Liver (tissue), 9 donors: ENCODE results near the gene FAM78A. TPM values are rescaled to one million over a fixed set of nuclear protein-coding genes. Genes with fewer than 3 reads are reported as not detected.

Experiments used
- DNase-seq: peaks from one replicate; pipeline ENCODE4 v3.0.0-alpha.2; 2017; ENCODE audit warnings: low spot score
- H3K27ac ChIP-seq, 2 donors: one replicate each; pipeline ENCODE4 v1.7.0; 2013; ENCODE audit warnings: inconsistent platforms in 2 of 2, low read length in 2 of 2, control low read depth in 1 of 2, low read depth in 1 of 2, mild to moderate bottlenecking in 1 of 2
- H3K27me3 ChIP-seq, 4 donors: one replicate each; pipeline versions ENCODE4 v1.6.1 to v1.7.0; 2013; ENCODE audit warnings: low read length in 3 of 4, inconsistent platforms in 1 of 4, mild to moderate bottlenecking in 1 of 4, moderate library complexity in 1 of 4; ENCODE audit not compliant: control insufficient read depth in 4 of 4, insufficient read depth in 4 of 4
- H3K36me3 ChIP-seq, 4 donors: one replicate each; pipeline versions ENCODE4 v1.6.1 to v1.7.0; 2013; ENCODE audit warnings: low read length in 3 of 4, mild to moderate bottlenecking in 3 of 4, low read depth in 1 of 4, moderate library complexity in 1 of 4; ENCODE audit not compliant: control insufficient read depth in 4 of 4, insufficient read depth in 3 of 4
- H3K4me1 ChIP-seq, 4 donors: one replicate each; pipeline versions ENCODE4 v1.6.1 to v1.7.0; 2013; ENCODE audit warnings: low read length in 3 of 4, mild to moderate bottlenecking in 3 of 4, moderate library complexity in 1 of 4; ENCODE audit not compliant: control insufficient read depth in 4 of 4, insufficient read depth in 4 of 4
- H3K4me3 ChIP-seq, 3 donors: one replicate each; pipeline versions ENCODE4 v1.6.1 to v1.7.0; 2013; ENCODE audit warnings: low read length in 3 of 3, control low read depth in 1 of 3, low read depth in 1 of 3, mild to moderate bottlenecking in 1 of 3
- H3K9ac ChIP-seq, 2 donors: one replicate each; pipeline ENCODE4 v1.7.0; 2013; ENCODE audit warnings: low read length in 2 of 2, mild to moderate bottlenecking in 2 of 2, moderate library complexity in 2 of 2, control low read depth in 1 of 2, low read depth in 1 of 2
- H3K9me3 ChIP-seq, 4 donors: one replicate each; pipeline versions ENCODE4 v1.6.1 to v1.7.0; 2013; ENCODE audit warnings: low read length in 3 of 4; ENCODE audit not compliant: control insufficient read depth in 4 of 4
- ATF3 ChIP-seq: IDR thresholded peaks from 2 replicates; pipeline ENCODE4 v1.6.1; 2016; ENCODE audit warnings: antibody characterized with exemption
- CTCF ChIP-seq: fragments of 150-350 bp; IDR thresholded peaks from 2 replicates; pipeline ENCODE4 v1.5.1; 2017; ENCODE audit warnings: improper control_type of control experiment, low read depth, low read length; ENCODE audit not compliant: missing input control
- EGR1 ChIP-seq, 2 donors: IDR thresholded peaks; 2 replicates each; pipeline ENCODE4 v1.6.1; 2016 to 2018; ENCODE audit warnings: antibody characterized with exemption in 2 of 2, low read depth in 2 of 2
- FOXA1 ChIP-seq: IDR thresholded peaks from 2 replicates; pipeline ENCODE4 v1.6.1; 2016; ENCODE audit warnings: antibody characterized with exemption
- FOXA2 ChIP-seq: IDR thresholded peaks from 2 replicates; pipeline ENCODE4 v1.6.1; 2016; ENCODE audit warnings: antibody characterized with exemption
- GABPA ChIP-seq, 2 donors: IDR thresholded peaks in 1 of 2; conservative IDR thresholded peaks in 1 of 2; 2 replicates each; pipeline ENCODE4 v1.6.1; 2016; ENCODE audit warnings: antibody characterized with exemption in 2 of 2, mild to moderate bottlenecking in 1 of 2, moderate library complexity in 1 of 2
- HNF4A ChIP-seq, 2 donors: conservative IDR thresholded peaks; 2 replicates each; pipeline ENCODE4 v1.6.1; 2016; ENCODE audit warnings: antibody characterized with exemption in 2 of 2, mild to moderate bottlenecking in 2 of 2
- HNF4G ChIP-seq: IDR thresholded peaks from 2 replicates; pipeline ENCODE4 v1.6.1; 2016; ENCODE audit warnings: antibody characterized with exemption
- JUND ChIP-seq, 2 donors: IDR thresholded peaks; 2 replicates each; pipeline ENCODE4 v1.6.1; 2016; ENCODE audit warnings: antibody characterized with exemption in 2 of 2
- MAX ChIP-seq: IDR thresholded peaks from 2 replicates; pipeline ENCODE4 v1.6.1; 2016; ENCODE audit warnings: antibody characterized with exemption
- NR2F2 ChIP-seq: IDR thresholded peaks from 2 replicates; pipeline ENCODE4 v1.6.1; 2016; ENCODE audit warnings: antibody characterized with exemption
- RAD21 ChIP-seq, 2 donors: IDR thresholded peaks; 2 replicates each; pipeline ENCODE4 v1.6.1; 2016; ENCODE audit warnings: antibody characterized with exemption in 2 of 2, mild to moderate bottlenecking in 2 of 2
- RXRA ChIP-seq, 2 donors: IDR thresholded peaks; 2 replicates each; pipeline ENCODE4 v1.6.1; 2017 to 2018; ENCODE audit warnings: antibody characterized with exemption in 2 of 2, mild to moderate bottlenecking in 1 of 2
- SP1 ChIP-seq: IDR thresholded peaks from 2 replicates; pipeline ENCODE4 v1.6.1; 2018; ENCODE audit warnings: antibody characterized with exemption, mild to moderate bottlenecking
- TAF1 ChIP-seq: conservative IDR thresholded peaks from 2 replicates; pipeline ENCODE4 v1.6.1; 2016; ENCODE audit warnings: antibody characterized with exemption, mild to moderate bottlenecking
- YY1 ChIP-seq: IDR thresholded peaks from 2 replicates; pipeline ENCODE4 v1.6.1; 2016; ENCODE audit warnings: antibody characterized with exemption, mild to moderate bottlenecking
- WGBS: extraction: QIAGEN DNeasy Blood & Tissue Kit; methylation state at CpG from one replicate; pipeline ENCODE4 v1.1.7; 2013; 5-methylcytosine and 5-hydroxymethylcytosine counted together
- polyA plus RNA-seq, 2 donors: library from polyadenylated mRNA; stranded (reverse) in 1 of 2; unstranded in 1 of 2; fragments of 200-250 nt in 1 of 2; fragments of >200 nt in 1 of 2; fragmentation: Nextera tagmentation in 1 of 2; extraction: Ambion mirVana in 1 of 2; gene quantifications; one replicate each; pipeline versions ENCODE4 v1.2.1 to v1.2.3, GENCODE V29; 2013 to 2015
- total RNA-seq, 2 donors: library from RNA; depleted of rRNA; stranded (reverse); fragments of >200 nt; gene quantifications; one replicate each; pipeline ENCODE4 v1.2.3, GENCODE V29; 2014
- TF ChIP-seq, protein P1 (sequence below): IDR thresholded peaks from 2 replicates; pipeline ENCODE4 v1.6.1; 2016; ENCODE audit warnings: antibody characterized with exemption, mild to moderate bottlenecking
- TF ChIP-seq, protein P2 (sequence below): IDR thresholded peaks from 2 replicates; pipeline ENCODE4 v1.6.1; 2016; ENCODE audit warnings: antibody characterized with exemption
- donor health status: healthy.
- donor health status: healthy.
- donor health status: healthy.
- donor health status: healthy.
- donor health status: healthy.

The FAM78A gene
- total RNA-seq (1 to 10 TPM; 2.1 to 6.6 TPM), polyA plus RNA-seq (1 to 10 TPM in 1 of 2 donors, under 1 TPM in 1; 0.25 to 1.2 TPM)

GRCh38 chr9:131276094-131276888 is at the start of gene FAM78A:
FAM78A (minus strand) TSS chr9:131276510; CDS start chr9:131276179, 331 bp downstream.
- peaks cover 0 to 4% (median 0%) of the 10 kb centered on the region in 4 donors for H3K27me3 ChIP-seq

DNA sequence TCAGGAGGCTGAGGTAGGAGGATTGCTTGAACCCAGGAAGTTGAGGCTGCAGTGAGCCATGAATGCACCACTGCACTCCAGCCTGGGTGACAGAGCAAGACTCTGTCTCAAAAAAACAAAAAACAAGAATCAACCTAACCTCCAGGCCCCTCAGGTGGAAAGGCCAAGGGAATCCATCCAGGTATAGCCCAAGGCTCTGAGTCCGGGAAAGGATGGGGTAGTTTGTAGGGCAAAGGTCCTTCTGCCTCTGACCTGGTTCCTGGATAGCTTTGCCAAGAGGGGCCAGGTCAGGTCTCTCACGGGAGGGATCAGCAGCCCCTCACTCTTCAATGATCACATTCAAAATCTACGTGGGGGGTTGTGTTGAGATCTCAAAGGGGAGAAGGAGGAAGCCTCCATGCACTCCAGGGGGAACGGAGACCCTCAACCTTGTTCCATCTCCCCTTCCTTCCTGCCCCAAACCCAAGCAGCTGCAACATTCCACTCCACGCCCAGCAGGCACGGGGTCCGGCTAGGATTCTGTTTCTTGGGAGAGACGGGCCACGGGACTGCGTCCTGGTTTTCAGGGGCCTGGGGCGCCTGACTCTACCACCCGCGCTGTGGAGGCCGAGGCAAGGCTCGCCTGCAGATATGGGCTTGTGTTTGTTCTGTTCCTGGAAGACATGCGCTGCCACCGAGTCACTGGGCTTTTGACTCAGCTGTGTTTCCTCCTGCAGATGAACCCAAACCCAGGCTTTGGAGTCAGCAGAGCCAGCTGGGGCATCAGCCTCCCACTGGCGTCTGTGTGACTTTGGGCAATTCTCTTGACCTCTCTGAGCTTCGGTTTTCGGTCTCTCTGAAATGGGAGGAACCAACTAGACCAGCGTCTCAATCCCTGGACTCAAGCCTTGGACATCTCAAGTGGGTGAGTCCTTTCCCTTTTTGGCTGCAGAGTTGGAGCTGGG is 48.7 kb upstream of the FAM78A start:
- H3K4me1 ChIP-seq: no peaks in the 10 kb centered on the region
- H3K9ac ChIP-seq: no peak overlapping the region
- WGBS: 88% methylated on average over 21 of the region's 21 CpGs
- no peaks in the 10 kb centered on the region for H3K9me3 ChIP-seq
- no peak overlapping the region for H3K4me3 ChIP-seq
- DNase-seq: no peak
- no peak overlapping the region for H3K27ac ChIP-seq
- H3K27me3 ChIP-seq: no peaks in the 10 kb centered on the region
- TF ChIP-seq YY1 (no peak), FOXA2 (no peak), GABPA (IDR thresholded peaks at IDR 0.05 in 1 of 2, conservative IDR thresholded peaks at IDR 0.05 in 1 of 2) (no peak), HNF4A (conservative IDR thresholded peaks at IDR 0.05) (no peak), NR2F2 (no peak), ATF3 (no peak), MAX (no peak), FOXA1 (no peak), SP1 (no peak), EGR1 (IDR thresholded peaks at IDR 0.05; ENCODE audit: low read depth in 2 of 2) (no peak), TAF1 (no peak), JUND (IDR thresholded peaks at IDR 0.05) (no peak), CTCF (no peak), HNF4G (no peak), RXRA (IDR thresholded peaks at IDR 0.05) (no peak), RAD21 (IDR thresholded peaks at IDR 0.05) (no peak)
- TF ChIP-seq, protein P1, sequence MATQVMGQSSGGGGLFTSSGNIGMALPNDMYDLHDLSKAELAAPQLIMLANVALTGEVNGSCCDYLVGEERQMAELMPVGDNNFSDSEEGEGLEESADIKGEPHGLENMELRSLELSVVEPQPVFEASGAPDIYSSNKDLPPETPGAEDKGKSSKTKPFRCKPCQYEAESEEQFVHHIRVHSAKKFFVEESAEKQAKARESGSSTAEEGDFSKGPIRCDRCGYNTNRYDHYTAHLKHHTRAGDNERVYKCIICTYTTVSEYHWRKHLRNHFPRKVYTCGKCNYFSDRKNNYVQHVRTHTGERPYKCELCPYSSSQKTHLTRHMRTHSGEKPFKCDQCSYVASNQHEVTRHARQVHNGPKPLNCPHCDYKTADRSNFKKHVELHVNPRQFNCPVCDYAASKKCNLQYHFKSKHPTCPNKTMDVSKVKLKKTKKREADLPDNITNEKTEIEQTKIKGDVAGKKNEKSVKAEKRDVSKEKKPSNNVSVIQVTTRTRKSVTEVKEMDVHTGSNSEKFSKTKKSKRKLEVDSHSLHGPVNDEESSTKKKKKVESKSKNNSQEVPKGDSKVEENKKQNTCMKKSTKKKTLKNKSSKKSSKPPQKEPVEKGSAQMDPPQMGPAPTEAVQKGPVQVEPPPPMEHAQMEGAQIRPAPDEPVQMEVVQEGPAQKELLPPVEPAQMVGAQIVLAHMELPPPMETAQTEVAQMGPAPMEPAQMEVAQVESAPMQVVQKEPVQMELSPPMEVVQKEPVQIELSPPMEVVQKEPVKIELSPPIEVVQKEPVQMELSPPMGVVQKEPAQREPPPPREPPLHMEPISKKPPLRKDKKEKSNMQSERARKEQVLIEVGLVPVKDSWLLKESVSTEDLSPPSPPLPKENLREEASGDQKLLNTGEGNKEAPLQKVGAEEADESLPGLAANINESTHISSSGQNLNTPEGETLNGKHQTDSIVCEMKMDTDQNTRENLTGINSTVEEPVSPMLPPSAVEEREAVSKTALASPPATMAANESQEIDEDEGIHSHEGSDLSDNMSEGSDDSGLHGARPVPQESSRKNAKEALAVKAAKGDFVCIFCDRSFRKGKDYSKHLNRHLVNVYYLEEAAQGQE: no peak
- TF ChIP-seq, protein P2, sequence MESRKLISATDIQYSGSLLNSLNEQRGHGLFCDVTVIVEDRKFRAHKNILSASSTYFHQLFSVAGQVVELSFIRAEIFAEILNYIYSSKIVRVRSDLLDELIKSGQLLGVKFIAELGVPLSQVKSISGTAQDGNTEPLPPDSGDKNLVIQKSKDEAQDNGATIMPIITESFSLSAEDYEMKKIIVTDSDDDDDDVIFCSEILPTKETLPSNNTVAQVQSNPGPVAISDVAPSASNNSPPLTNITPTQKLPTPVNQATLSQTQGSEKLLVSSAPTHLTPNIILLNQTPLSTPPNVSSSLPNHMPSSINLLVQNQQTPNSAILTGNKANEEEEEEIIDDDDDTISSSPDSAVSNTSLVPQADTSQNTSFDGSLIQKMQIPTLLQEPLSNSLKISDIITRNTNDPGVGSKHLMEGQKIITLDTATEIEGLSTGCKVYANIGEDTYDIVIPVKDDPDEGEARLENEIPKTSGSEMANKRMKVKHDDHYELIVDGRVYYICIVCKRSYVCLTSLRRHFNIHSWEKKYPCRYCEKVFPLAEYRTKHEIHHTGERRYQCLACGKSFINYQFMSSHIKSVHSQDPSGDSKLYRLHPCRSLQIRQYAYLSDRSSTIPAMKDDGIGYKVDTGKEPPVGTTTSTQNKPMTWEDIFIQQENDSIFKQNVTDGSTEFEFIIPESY: no peak
- H3K36me3 ChIP-seq: no peaks in the 10 kb centered on the region

More at GRCh38 chr9:131276094-131276888, at the start of gene FAM78A:
- WGBS: 13% methylated on average over 76 of the region's 76 CpGs
- H3K4me3 ChIP-seq: peak within 1 kb of the TSS; percentile 42 to 77 (median 49)
- peak within 1 kb of the TSS; percentile 64 to 68 for H3K27ac ChIP-seq
- peak; percentile 60 for DNase-seq
- H3K9me3 ChIP-seq: no peaks in the 10 kb centered on the region
- no peaks in the 10 kb centered on the region for H3K36me3 ChIP-seq
- no peak for TF ChIP-seq MAX
- H3K9ac ChIP-seq: peak within 1 kb of the TSS; percentile 22 to 87
- H3K4me1 ChIP-seq: peaks cover 2 to 9% (median 4%) of the 10 kb centered on the region in 4 donors
